ENCODE results near the gene LNX2. TPM values are rescaled to one million over a fixed set of nuclear protein-coding genes. Genes with fewer than 3 reads are reported as not detected.

The LNX2 gene
- total RNA-seq, 1 donor from 2014 or later, result 15.1 TPM

- no peaks in the 10 kb centered on the region for H3K4me1 Mint-ChIP-seq
- no peak overlapping the region for H3K27ac Mint-ChIP-seq
- H3K27ac ChIP-seq, result no peak overlapping the region
- H3K9me3 ChIP-seq (ENCODE audit: low read depth), result no peaks in the 10 kb centered on the region
- H3K36me3 ChIP-seq, result peaks cover 4% of the 10 kb centered on the region
- H3K27me3 Mint-ChIP-seq (ENCODE audit: insufficient read depth, low read depth), result no peaks in the 10 kb centered on the region
- no peaks in the 10 kb centered on the region for H3K4me1 ChIP-seq
- no peak overlapping the region for H3K9ac ChIP-seq
- H3K9me3 Mint-ChIP-seq, result no peaks in the 10 kb centered on the region
- H4K20me1 ChIP-seq (ENCODE audit: low read depth), result peaks cover 40% of the 10 kb centered on the region
- no peaks in the 10 kb centered on the region for H3F3A ChIP-seq (ENCODE audit: low read depth)
- no peaks in the 10 kb centered on the region for H3K79me2 ChIP-seq (ENCODE audit: low read depth)
- H2AFZ ChIP-seq (replicated peaks), result no peak overlapping the region
- H3K4me3 Mint-ChIP-seq, result no peak overlapping the region
- H3K36me3 Mint-ChIP-seq, result no peaks in the 10 kb centered on the region
- TF ChIP-seq EZH2 (IDR thresholded peaks at IDR 0.05), result no peak
- no peak for TF ChIP-seq EZH2phosphoT487 (IDR thresholded peaks at IDR 0.05)
- TF ChIP-seq, protein P1, sequence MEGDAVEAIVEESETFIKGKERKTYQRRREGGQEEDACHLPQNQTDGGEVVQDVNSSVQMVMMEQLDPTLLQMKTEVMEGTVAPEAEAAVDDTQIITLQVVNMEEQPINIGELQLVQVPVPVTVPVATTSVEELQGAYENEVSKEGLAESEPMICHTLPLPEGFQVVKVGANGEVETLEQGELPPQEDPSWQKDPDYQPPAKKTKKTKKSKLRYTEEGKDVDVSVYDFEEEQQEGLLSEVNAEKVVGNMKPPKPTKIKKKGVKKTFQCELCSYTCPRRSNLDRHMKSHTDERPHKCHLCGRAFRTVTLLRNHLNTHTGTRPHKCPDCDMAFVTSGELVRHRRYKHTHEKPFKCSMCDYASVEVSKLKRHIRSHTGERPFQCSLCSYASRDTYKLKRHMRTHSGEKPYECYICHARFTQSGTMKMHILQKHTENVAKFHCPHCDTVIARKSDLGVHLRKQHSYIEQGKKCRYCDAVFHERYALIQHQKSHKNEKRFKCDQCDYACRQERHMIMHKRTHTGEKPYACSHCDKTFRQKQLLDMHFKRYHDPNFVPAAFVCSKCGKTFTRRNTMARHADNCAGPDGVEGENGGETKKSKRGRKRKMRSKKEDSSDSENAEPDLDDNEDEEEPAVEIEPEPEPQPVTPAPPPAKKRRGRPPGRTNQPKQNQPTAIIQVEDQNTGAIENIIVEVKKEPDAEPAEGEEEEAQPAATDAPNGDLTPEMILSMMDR (IDR thresholded peaks at IDR 0.05), result no peak
- H3K27me3 ChIP-seq, result no peaks in the 10 kb centered on the region
- H3K4me3 ChIP-seq, result no peak overlapping the region
- no peak overlapping the region for H3K4me2 ChIP-seq
- DNase-seq (ENCODE audit: low spot score), result no peak
Observed at GRCh38 chr13:27658546-27658945, 38.2 kb upstream of the LNX2 start.

DNA sequence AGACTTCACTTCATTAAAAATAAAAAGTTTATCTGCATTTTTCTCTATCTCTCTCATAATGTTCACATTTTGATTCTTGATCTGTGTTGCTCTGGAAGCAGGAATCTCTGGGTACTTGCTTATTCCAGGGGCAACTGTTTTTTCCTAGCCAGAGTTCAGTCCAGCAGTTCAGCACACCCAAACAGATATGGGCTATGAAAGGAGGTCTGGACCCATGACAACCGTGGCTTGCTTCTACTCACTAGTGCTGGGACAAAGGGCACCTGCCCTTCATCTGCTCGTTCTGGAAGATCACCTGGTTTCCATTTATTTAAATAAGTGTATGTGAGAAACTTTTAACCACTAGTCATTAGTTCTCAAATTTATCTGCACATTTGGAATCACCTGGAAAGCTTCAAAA is 37.4 kb upstream of the LNX2 start:
- Histone ChIP-seq H3K4me1 (no peaks in the 10 kb centered on the region), H3K9ac (no peak overlapping the region), H3K79me2 (ENCODE audit: low read depth) (no peaks in the 10 kb centered on the region), H3K4me3 (no peak overlapping the region), H3K27me3 (no peaks in the 10 kb centered on the region), H3K4me2 (no peak overlapping the region), H3K27ac (no peak overlapping the region), H3K9me3 (ENCODE audit: low read depth) (no peaks in the 10 kb centered on the region), H2AFZ (replicated peaks) (no peak overlapping the region), H3K36me3 (peaks cover 4% of the 10 kb centered on the region), H3F3A (ENCODE audit: low read depth) (no peaks in the 10 kb centered on the region), H4K20me1 (ENCODE audit: low read depth) (peaks cover 33% of the 10 kb centered on the region)
- Mint-ChIP-seq H3K27ac (no peak overlapping the region), H3K4me1 (no peaks in the 10 kb centered on the region), H3K36me3 (peaks cover 4% of the 10 kb centered on the region), H3K4me3 (no peak overlapping the region), H3K9me3 (no peaks in the 10 kb centered on the region), H3K27me3 (ENCODE audit: insufficient read depth, low read depth) (no peaks in the 10 kb centered on the region)
- DNase-seq (ENCODE audit: low spot score), result no peak
- TF ChIP-seq EZH2 (IDR thresholded peaks at IDR 0.05) (no peak), EZH2phosphoT487 (IDR thresholded peaks at IDR 0.05) (no peak)
- TF ChIP-seq, protein P1 (IDR thresholded peaks at IDR 0.05), result no peak

GRCh38 chr13:27654816-27655215 is 34.5 kb upstream of the LNX2 start:
- no peak overlapping the region for H3K27ac ChIP-seq
- H3K27me3 Mint-ChIP-seq (ENCODE audit: insufficient read depth, low read depth), result peaks cover under 1% of the 10 kb centered on the region
- peaks cover 13% of the 10 kb centered on the region for H4K20me1 ChIP-seq (ENCODE audit: low read depth)
- peaks cover 8% of the 10 kb centered on the region for H3K9me3 ChIP-seq (ENCODE audit: low read depth)
- DNase-seq (ENCODE audit: low spot score), result no peak
- no peak overlapping the region for H3K27ac Mint-ChIP-seq
- no peak overlapping the region for H2AFZ ChIP-seq (replicated peaks)
- no peaks in the 10 kb centered on the region for H3K4me1 ChIP-seq
- TF ChIP-seq, protein P1 (IDR thresholded peaks at IDR 0.05), result no peak
- TF ChIP-seq EZH2 (IDR thresholded peaks at IDR 0.05) (no peak), EZH2phosphoT487 (IDR thresholded peaks at IDR 0.05) (no peak)
- H3F3A ChIP-seq (ENCODE audit: low read depth), result no peaks in the 10 kb centered on the region
- H3K36me3 Mint-ChIP-seq, result peaks cover 25% of the 10 kb centered on the region
- no peaks in the 10 kb centered on the region for H3K27me3 ChIP-seq
- H3K9me3 Mint-ChIP-seq, result peaks cover 11% of the 10 kb centered on the region
- no peak overlapping the region for H3K4me2 ChIP-seq
- H3K79me2 ChIP-seq (ENCODE audit: low read depth), result no peaks in the 10 kb centered on the region
- no peak overlapping the region for H3K9ac ChIP-seq
- H3K4me1 Mint-ChIP-seq, result no peaks in the 10 kb centered on the region
- H3K36me3 ChIP-seq, result peaks cover 17% of the 10 kb centered on the region
- no peak overlapping the region for H3K4me3 Mint-ChIP-seq
- no peak overlapping the region for H3K4me3 ChIP-seq

Data from neural progenitor cell (in vitro differentiated cells).